Suprapubic skin (tissue), 4 donors: Measurements from ENCODE around the gene UBA1. TPM values are rescaled to one million over a fixed set of nuclear protein-coding genes. Genes with fewer than 3 reads are reported as not detected.

ENCODE experiments used
- DNase-seq, 2 donors: peaks; one replicate each; pipeline ENCODE4 v3.0.0-alpha.2; 2019; ENCODE audit warnings: low spot score in 2 of 2
- H3K27ac ChIP-seq: fragments of 200-600 bp; sonication (generic); one replicate; pipeline ENCODE4 v1.5.1; 2019
- H3K27me3 ChIP-seq: fragments of 200-600 bp; sonication (generic); one replicate; pipeline ENCODE4 v1.5.1; 2019
- H3K36me3 ChIP-seq: fragments of 200-600 bp; sonication (generic); one replicate; pipeline ENCODE4 v1.5.1; 2019
- H3K4me1 ChIP-seq: fragments of 200-600 bp; sonication (generic); one replicate; pipeline ENCODE4 v1.5.1; 2019
- H3K4me3 ChIP-seq: fragments of 200-600 bp; sonication (generic); one replicate; pipeline ENCODE4 v1.5.1; 2019; ENCODE audit warnings: mild to moderate bottlenecking
- H3K9me3 ChIP-seq: fragments of 200-600 bp; sonication (generic); one replicate; pipeline ENCODE4 v1.5.1; 2019
- EP300 ChIP-seq: sonication (generic); formaldehyde crosslinking; IDR thresholded peaks from one replicate; pipeline ENCODE4 v1.6.1; 2017; ENCODE audit warnings: antibody characterized with exemption
- POLR2A ChIP-seq, 2 donors: fragments of 450-650 bp; IDR thresholded peaks; one replicate each; pipeline ENCODE4 v1.6.1; 2017; ENCODE audit warnings: antibody characterized with exemption in 2 of 2, mild to moderate bottlenecking in 2 of 2, moderate library complexity in 2 of 2
- POLR2AphosphoS5 ChIP-seq, 3 donors: sonication (generic); formaldehyde crosslinking; IDR thresholded peaks; one replicate each; pipeline ENCODE4 v1.6.1; 2017; ENCODE audit warnings: antibody characterized with exemption in 3 of 3
- WGBS: methylation state at CpG from one replicate; pipeline ENCODE4 v1.1.5; 2018; 5-methylcytosine and 5-hydroxymethylcytosine counted together
- total RNA-seq, 4 donors: library from RNA; depleted of rRNA; stranded (reverse); fragments of >200 nt; gene quantifications; one replicate each; pipeline ENCODE4 v1.1.0, GENCODE V29; 2016
- TF ChIP-seq, protein P1 (sequence below), 2 donors: fragments of 200-600 bp in 1 of 2; fragments of 450-650 bp in 1 of 2; sonication (generic) in 1 of 2; IDR thresholded peaks; one replicate each; pipeline ENCODE4 v1.5.1; 2016 to 2019; ENCODE audit warnings: antibody characterized with exemption in 2 of 2, mild to moderate bottlenecking in 1 of 2, moderate library complexity in 1 of 2

UBA1 gene
- total RNA-seq, 4 donors from 2014 or later, result 146 to 186 (median 157) TPM

DNA sequence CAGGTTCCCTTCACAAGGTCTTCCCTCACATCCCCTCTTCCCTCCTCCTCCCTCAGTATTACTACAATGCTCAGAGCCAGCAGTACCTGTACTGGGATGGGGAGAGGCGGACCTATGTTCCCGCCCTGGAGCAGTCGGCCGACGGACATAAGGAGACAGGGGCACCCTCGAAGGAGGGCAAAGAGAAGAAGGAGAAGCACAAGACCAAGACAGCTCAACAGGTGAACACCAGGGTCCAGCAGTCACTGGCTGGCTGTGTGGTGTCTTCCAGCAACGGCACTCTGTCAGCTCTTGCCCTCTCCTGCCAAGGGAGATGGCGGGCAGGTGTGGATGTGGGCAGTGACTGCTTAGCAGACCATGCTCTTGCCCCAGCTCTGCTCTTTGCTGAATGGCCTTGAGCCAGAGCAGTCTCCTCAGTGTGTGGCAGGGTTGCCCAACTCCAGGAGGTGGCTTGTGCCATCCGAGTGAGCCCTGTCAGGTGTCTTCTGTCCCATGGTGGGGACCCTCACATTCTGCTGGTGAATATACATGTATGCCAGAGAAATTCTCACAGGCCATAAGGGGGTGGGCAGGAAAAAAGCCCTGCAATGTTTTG lies 11.4 kb upstream of the UBA1 start:
- peak in 1 of 2 donors; percentile 32 for DNase-seq
- Histone ChIP-seq H3K27ac (no peak overlapping the region), H3K27me3 (no peaks in the 10 kb centered on the region), H3K36me3 (peaks cover 65% of the 10 kb centered on the region), H3K4me3 (no peak overlapping the region), H3K4me1 (peaks cover 4% of the 10 kb centered on the region), H3K9me3 (no peaks in the 10 kb centered on the region)
- TF ChIP-seq EP300, result no peak
- TF ChIP-seq, protein P1, sequence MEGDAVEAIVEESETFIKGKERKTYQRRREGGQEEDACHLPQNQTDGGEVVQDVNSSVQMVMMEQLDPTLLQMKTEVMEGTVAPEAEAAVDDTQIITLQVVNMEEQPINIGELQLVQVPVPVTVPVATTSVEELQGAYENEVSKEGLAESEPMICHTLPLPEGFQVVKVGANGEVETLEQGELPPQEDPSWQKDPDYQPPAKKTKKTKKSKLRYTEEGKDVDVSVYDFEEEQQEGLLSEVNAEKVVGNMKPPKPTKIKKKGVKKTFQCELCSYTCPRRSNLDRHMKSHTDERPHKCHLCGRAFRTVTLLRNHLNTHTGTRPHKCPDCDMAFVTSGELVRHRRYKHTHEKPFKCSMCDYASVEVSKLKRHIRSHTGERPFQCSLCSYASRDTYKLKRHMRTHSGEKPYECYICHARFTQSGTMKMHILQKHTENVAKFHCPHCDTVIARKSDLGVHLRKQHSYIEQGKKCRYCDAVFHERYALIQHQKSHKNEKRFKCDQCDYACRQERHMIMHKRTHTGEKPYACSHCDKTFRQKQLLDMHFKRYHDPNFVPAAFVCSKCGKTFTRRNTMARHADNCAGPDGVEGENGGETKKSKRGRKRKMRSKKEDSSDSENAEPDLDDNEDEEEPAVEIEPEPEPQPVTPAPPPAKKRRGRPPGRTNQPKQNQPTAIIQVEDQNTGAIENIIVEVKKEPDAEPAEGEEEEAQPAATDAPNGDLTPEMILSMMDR (IDR thresholded peaks at IDR 0.05), result no peak
- no peak for TF ChIP-seq POLR2AphosphoS5 (IDR thresholded peaks at IDR 0.05)
- TF ChIP-seq POLR2A (IDR thresholded peaks at IDR 0.05), result no peak
- WGBS, result 81% methylated on average over 8 of the region's 9 CpGs

DNA sequence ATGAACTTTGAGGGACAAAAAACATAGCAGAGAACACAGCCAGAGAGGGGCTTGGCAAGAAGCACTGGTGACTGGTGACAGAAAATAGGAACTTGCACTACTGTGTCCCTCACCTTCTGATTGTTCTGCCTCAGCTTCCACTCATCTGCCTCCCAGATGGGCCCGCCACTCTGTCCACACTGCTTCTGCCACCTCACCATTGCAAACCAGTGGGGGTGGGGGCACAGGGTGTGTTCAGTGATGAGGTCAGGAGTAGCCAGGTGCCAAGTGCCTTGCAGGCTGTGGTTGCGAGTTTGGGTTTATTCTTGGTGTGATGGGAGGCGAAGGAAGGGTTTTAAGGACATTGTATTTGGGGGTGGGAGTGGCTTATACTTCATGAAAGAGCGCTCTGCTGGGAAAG lies 9.1 kb upstream of the UBA1 start:
- Histone ChIP-seq H3K4me1 (no peaks in the 10 kb centered on the region), H3K4me3 (no peak overlapping the region), H3K27ac (no peak overlapping the region), H3K27me3 (no peaks in the 10 kb centered on the region), H3K36me3 (peaks cover 50% of the 10 kb centered on the region), H3K9me3 (no peaks in the 10 kb centered on the region)
- 81% methylated on average over 4 of the region's 4 CpGs for WGBS
- TF ChIP-seq EP300 (no peak), POLR2A (IDR thresholded peaks at IDR 0.05) (no peak), POLR2AphosphoS5 (IDR thresholded peaks at IDR 0.05) (no peak)
- TF ChIP-seq, protein P1 (IDR thresholded peaks at IDR 0.05), result no peak
- DNase-seq, result no peak

DNA sequence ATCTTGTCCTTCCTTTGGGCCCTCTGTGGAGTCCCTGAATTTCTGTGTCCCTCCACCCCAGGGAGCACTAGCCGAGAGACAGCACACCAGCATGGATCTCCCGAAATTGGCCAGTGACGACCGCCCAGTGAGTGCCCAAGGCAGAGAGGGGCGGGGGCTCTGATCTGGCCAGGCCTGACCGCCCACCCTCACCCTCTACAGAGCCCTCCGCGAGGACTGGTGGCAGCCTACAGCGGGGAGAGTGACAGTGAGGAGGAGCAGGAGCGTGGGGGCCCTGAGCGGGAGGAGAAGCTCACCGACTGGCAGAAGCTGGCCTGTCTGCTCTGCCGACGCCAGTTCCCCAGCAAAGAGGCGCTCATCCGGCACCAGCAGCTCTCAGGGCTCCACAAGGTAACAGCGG lies 8.4 kb upstream of the UBA1 start:
- no peak overlapping the region for H3K4me3 ChIP-seq
- peak in 1 of 2 donors; percentile 24 for DNase-seq
- no peaks in the 10 kb centered on the region for H3K9me3 ChIP-seq
- H3K4me1 ChIP-seq, result no peaks in the 10 kb centered on the region
- WGBS, result 80% methylated on average over 1 of the region's 17 CpGs
- no peak overlapping the region for H3K27ac ChIP-seq
- peaks cover 49% of the 10 kb centered on the region for H3K36me3 ChIP-seq
- no peak for TF ChIP-seq POLR2AphosphoS5 (IDR thresholded peaks at IDR 0.05)
- no peak for TF ChIP-seq EP300
- no peak for TF ChIP-seq POLR2A (IDR thresholded peaks at IDR 0.05)
- TF ChIP-seq, protein P1 (IDR thresholded peaks at IDR 0.05), result no peak
- no peaks in the 10 kb centered on the region for H3K27me3 ChIP-seq

DNA sequence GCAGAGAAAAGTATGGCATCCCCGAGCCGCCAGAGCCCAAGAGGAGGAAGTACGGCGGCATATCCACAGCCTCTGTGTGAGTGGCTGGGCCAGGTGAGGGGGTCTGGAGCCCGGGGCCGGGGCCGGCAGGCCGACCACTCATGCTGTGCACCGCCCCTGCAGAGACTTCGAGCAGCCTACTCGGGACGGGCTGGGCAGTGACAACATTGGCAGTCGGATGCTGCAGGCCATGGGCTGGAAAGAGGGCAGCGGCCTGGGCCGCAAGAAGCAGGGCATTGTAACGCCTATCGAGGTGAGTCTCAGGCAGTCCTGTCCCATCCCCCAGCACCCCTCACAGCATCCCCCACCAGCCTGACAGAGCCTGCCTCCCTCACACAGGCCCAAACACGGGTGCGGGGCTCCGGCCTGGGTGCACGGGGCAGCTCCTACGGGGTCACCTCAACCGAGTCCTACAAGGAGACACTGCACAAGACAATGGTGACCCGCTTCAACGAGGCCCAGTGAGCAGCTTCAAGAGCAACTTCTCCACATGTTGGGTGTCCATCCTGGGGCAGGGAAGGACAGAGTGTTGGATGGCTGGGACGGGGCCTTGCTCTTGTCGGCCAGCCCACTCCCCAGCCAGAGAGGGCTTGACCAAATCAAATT lies 7.4 kb upstream of the UBA1 start:
- H3K4me1 ChIP-seq, result peaks cover 1% of the 10 kb centered on the region
- TF ChIP-seq, protein P1 (IDR thresholded peaks at IDR 0.05), result no peak
- TF ChIP-seq EP300 (no peak), POLR2AphosphoS5 (IDR thresholded peaks at IDR 0.05) (no peak), POLR2A (IDR thresholded peaks at IDR 0.05) (no peak)
- WGBS, result 83% methylated on average over 16 of the region's 27 CpGs
- H3K27me3 ChIP-seq, result no peaks in the 10 kb centered on the region
- H3K27ac ChIP-seq, result no peak overlapping the region
- H3K9me3 ChIP-seq, result no peaks in the 10 kb centered on the region
- no peak overlapping the region for H3K4me3 ChIP-seq
- no peak for DNase-seq
- peaks cover 40% of the 10 kb centered on the region for H3K36me3 ChIP-seq

DNA sequence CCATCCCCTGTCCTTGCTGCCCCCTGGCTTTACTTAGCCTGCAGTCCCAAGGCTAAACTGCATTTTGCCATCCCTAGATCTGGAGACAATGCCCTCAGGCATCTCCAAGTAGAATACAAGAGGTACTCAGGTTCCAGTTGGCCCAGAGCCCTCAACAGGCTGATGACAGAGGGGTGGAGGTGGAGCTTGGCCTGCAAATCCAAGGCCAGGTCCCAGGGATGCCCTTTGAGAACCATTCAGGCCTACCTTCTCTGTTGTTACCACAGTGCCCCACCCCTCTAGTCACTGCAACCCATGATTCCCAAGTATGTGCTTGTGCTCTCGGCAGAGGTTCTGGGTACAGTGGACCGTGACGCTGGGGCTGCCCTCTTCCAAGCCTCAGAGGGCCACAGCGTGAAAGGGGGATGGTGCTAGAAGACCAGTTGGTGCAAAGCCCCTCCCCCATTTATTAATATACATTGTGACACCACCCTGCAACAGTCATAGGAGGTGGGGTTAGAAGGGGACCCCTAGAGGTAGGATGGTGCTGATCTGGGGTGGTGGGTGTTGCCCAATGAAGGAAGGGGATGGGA lies 6.4 kb upstream of the UBA1 start:
- no peaks in the 10 kb centered on the region for H3K9me3 ChIP-seq
- TF ChIP-seq, protein P1 (IDR thresholded peaks at IDR 0.05), result no peak
- TF ChIP-seq EP300, result no peak
- TF ChIP-seq POLR2A (IDR thresholded peaks at IDR 0.05), result no peak
- TF ChIP-seq POLR2AphosphoS5 (IDR thresholded peaks at IDR 0.05), result no peak
- peaks cover 8% of the 10 kb centered on the region for H3K4me1 ChIP-seq
- H3K27me3 ChIP-seq, result no peaks in the 10 kb centered on the region
- peaks cover 30% of the 10 kb centered on the region for H3K36me3 ChIP-seq
- no peak for DNase-seq
- H3K27ac ChIP-seq, result no peak overlapping the region
- 81% methylated on average over 4 of the region's 4 CpGs for WGBS
- no peak overlapping the region for H3K4me3 ChIP-seq
